GM12801 (cell line): Measurements from ENCODE around the gene RGS17.

Experiments
- CTCF ChIP-seq: IDR thresholded peaks from one replicate; pipeline ENCODE4 v1.5.1; 2011; ENCODE audit warnings: control low read depth; ENCODE audit not compliant: insufficient read length; ENCODE audit errors: extremely low read depth

Gene RGS17

GRCh38 chr6:153138930-153139329, 7.8 kb upstream of the RGS17 start:
- TF ChIP-seq CTCF, result no peak

- no peak for TF ChIP-seq CTCF
These were observed 4.6 kb upstream of the RGS17 start for GRCh38 chr6:153135681-153136080.

- no peak for TF ChIP-seq CTCF
These were observed 506 bp downstream of the RGS17 start for GRCh38 chr6:153130515-153131036.

- no peak for TF ChIP-seq CTCF
These were observed 1.1 kb downstream of the RGS17 start for GRCh38 chr6:153129873-153130514.

- TF ChIP-seq CTCF, result no peak
These were observed 4.9 kb downstream of the RGS17 start for GRCh38 chr6:153126218-153126617.

- TF ChIP-seq CTCF, result no peak
These were observed 6.0 kb downstream of the RGS17 start for GRCh38 chr6:153125032-153125431.

- no peak for TF ChIP-seq CTCF
These were observed 7.3 kb downstream of the RGS17 start for GRCh38 chr6:153123801-153124200.

- TF ChIP-seq CTCF, result no peak
These were observed 9.8 kb downstream of the RGS17 start for GRCh38 chr6:153121311-153121710.
